OCI-LY3 (cell line): Measurements from ENCODE around the gene INF2.

Experiments used
- EZH2phosphoT487 ChIP-seq: fragments of 200-600 bp; shearing (Covaris generic); IDR thresholded peaks from 2 replicates; pipeline ENCODE4 v1.6.1; 2018; ENCODE audit warnings: antibody characterized with exemption, mixed run types, low read depth
- TF ChIP-seq, protein P1 (sequence below): fragments of 200-600, 300-600 bp; sonication (generic); IDR thresholded peaks from 2 replicates; pipeline ENCODE4 v1.5.1; 2014; ENCODE audit warnings: antibody characterized with exemption, low read length, low read depth

- TF ChIP-seq, protein P1, sequence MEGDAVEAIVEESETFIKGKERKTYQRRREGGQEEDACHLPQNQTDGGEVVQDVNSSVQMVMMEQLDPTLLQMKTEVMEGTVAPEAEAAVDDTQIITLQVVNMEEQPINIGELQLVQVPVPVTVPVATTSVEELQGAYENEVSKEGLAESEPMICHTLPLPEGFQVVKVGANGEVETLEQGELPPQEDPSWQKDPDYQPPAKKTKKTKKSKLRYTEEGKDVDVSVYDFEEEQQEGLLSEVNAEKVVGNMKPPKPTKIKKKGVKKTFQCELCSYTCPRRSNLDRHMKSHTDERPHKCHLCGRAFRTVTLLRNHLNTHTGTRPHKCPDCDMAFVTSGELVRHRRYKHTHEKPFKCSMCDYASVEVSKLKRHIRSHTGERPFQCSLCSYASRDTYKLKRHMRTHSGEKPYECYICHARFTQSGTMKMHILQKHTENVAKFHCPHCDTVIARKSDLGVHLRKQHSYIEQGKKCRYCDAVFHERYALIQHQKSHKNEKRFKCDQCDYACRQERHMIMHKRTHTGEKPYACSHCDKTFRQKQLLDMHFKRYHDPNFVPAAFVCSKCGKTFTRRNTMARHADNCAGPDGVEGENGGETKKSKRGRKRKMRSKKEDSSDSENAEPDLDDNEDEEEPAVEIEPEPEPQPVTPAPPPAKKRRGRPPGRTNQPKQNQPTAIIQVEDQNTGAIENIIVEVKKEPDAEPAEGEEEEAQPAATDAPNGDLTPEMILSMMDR = no peak
- no peak for TF ChIP-seq EZH2phosphoT487
Observed at GRCh38 chr14:104758981-104759969, 69.9 kb downstream of the INF2 start.
